Lung (tissue), 16 donors: ENCODE results near the gene SLC32A1. TPM values are rescaled to one million over a fixed set of nuclear protein-coding genes. Genes with fewer than 3 reads are reported as not detected.

ENCODE experiments used
- ATAC-seq: fragments of 200-7000 bp; cut with Tn5 transposase; one replicate; pipeline ENCODE4 v1.9.1; 2020; ENCODE audit warnings: moderate number of reproducible peaks; ENCODE audit not compliant: insufficient read depth, low FRiP score
- DNase-seq, 3 donors: peaks; one replicate each; pipeline ENCODE4 v3.0.0-alpha.2; 2013 to 2017
- H3K27ac ChIP-seq, 2 donors: one replicate each; pipeline ENCODE4 v1.5.1; 2013; ENCODE audit warnings: mild to moderate bottlenecking in 2 of 2, moderate library complexity in 2 of 2, control low read depth in 1 of 2, inconsistent platforms in 1 of 2, low read depth in 1 of 2, low read length in 1 of 2
- H3K27me3 ChIP-seq, 3 donors: one replicate each; pipeline ENCODE4 v1.5.1; 2013; ENCODE audit warnings: low read length in 2 of 3; ENCODE audit not compliant: control insufficient read depth in 3 of 3, insufficient read depth in 3 of 3
- H3K36me3 ChIP-seq, 4 donors: one replicate each; pipeline ENCODE4 v1.5.1; 2013; ENCODE audit warnings: low read length in 4 of 4, mild to moderate bottlenecking in 1 of 4, moderate library complexity in 1 of 4; ENCODE audit not compliant: control insufficient read depth in 4 of 4, insufficient read depth in 4 of 4
- H3K4me1 ChIP-seq, 5 donors: one replicate each; pipeline ENCODE4 v1.5.1; 2013; ENCODE audit warnings: low read length in 5 of 5, mild to moderate bottlenecking in 2 of 5, moderate library complexity in 1 of 5; ENCODE audit not compliant: control insufficient read depth in 5 of 5, insufficient read depth in 5 of 5
- H3K4me3 ChIP-seq: one replicate; pipeline ENCODE4 v1.5.1; 2013; ENCODE audit warnings: mild to moderate bottlenecking, control low read depth, moderate library complexity
- H3K9ac ChIP-seq, 2 donors: one replicate each; pipeline ENCODE4 v1.5.1; 2013; ENCODE audit warnings: low read length in 2 of 2, control low read depth in 1 of 2; ENCODE audit not compliant: insufficient read depth in 1 of 2
- H3K9me3 ChIP-seq, 4 donors: one replicate each; pipeline ENCODE4 v1.5.1; 2013; ENCODE audit warnings: low read length in 3 of 4, mild to moderate bottlenecking in 1 of 4, moderate library complexity in 1 of 4; ENCODE audit not compliant: control insufficient read depth in 4 of 4, insufficient read depth in 3 of 4
- WGBS, 2 donors: extraction: QIAGEN DNeasy Blood & Tissue Kit; methylation state at CpG; one replicate each; pipeline ENCODE4 v1.1.7; 2013; 5-methylcytosine and 5-hydroxymethylcytosine counted together
- long read RNA-seq, 5 donors: transcript quantifications; one replicate each; lab custom pipeline, GENCODE V29; 2026
- polyA plus RNA-seq, 2 donors: library from polyadenylated mRNA; stranded (reverse); fragments of 200-250 nt; gene quantifications; one replicate each; pipeline ENCODE4 v1.2.1, GENCODE V29; 2013
- total RNA-seq, 2 donors: library from RNA; depleted of rRNA in 1 of 2; stranded (reverse); fragments of >200 nt in 1 of 2; gene quantifications; one replicate each; pipeline ENCODE4 v1.2.1, GENCODE V29; 2014 to 2021
- TF ChIP-seq, protein P1 (sequence below): IDR thresholded peaks from 2 replicates; pipeline ENCODE4 v1.5.1; 2012; ENCODE audit warnings: mild to moderate bottlenecking; ENCODE audit errors: control extremely low read depth, extremely low read depth
- donor health status: control.
- donor health status: control.
- donor health status: Bipolar disorder and iron deficiency.
- donor health status: healthy.
- donor health status: DM: yes; HTN: yes; CAD: no.

Gene SLC32A1, protein sequence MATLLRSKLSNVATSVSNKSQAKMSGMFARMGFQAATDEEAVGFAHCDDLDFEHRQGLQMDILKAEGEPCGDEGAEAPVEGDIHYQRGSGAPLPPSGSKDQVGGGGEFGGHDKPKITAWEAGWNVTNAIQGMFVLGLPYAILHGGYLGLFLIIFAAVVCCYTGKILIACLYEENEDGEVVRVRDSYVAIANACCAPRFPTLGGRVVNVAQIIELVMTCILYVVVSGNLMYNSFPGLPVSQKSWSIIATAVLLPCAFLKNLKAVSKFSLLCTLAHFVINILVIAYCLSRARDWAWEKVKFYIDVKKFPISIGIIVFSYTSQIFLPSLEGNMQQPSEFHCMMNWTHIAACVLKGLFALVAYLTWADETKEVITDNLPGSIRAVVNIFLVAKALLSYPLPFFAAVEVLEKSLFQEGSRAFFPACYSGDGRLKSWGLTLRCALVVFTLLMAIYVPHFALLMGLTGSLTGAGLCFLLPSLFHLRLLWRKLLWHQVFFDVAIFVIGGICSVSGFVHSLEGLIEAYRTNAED
- total RNA-seq (not detected), polyA plus RNA-seq (not detected)
- long read RNA-seq, donor 1, result 0 reads
- long read RNA-seq, donor 2, result 0 reads
- long read RNA-seq, donor 3, result 0 reads
- long read RNA-seq, donor 4, result 0 reads
- long read RNA-seq, donor 5, result 0 reads

GRCh38 chr20:38723848-38724625 is at the start of gene SLC32A1:
TSS of gene SLC32A1 (plus strand) at chr20:38724486. CDS start at chr20:38724725, 239 bp downstream.
- Histone ChIP-seq H3K36me3 (no peaks in the 10 kb centered on the region), H3K27me3 (peaks cover 35 to 98% (median 78%) of the 10 kb centered on the region in 3 donors), H3K9me3 (peaks cover 0 to 11% (median 0%) of the 10 kb centered on the region in 4 donors), H3K4me1 (peaks cover 0 to 16% (median 0%) of the 10 kb centered on the region in 5 donors), H3K4me3 (no peak within 1 kb of the TSS), H3K27ac (no peak within 1 kb of the TSS), H3K9ac (no peak within 1 kb of the TSS)
- ATAC-seq (no peak), DNase-seq (no peak)
- TF ChIP-seq, protein P1, sequence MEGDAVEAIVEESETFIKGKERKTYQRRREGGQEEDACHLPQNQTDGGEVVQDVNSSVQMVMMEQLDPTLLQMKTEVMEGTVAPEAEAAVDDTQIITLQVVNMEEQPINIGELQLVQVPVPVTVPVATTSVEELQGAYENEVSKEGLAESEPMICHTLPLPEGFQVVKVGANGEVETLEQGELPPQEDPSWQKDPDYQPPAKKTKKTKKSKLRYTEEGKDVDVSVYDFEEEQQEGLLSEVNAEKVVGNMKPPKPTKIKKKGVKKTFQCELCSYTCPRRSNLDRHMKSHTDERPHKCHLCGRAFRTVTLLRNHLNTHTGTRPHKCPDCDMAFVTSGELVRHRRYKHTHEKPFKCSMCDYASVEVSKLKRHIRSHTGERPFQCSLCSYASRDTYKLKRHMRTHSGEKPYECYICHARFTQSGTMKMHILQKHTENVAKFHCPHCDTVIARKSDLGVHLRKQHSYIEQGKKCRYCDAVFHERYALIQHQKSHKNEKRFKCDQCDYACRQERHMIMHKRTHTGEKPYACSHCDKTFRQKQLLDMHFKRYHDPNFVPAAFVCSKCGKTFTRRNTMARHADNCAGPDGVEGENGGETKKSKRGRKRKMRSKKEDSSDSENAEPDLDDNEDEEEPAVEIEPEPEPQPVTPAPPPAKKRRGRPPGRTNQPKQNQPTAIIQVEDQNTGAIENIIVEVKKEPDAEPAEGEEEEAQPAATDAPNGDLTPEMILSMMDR, result no peak
- WGBS, 2 donors, result 2 to 3% methylated on average over 64 to 76 of the region's 76 CpGs

DNA sequence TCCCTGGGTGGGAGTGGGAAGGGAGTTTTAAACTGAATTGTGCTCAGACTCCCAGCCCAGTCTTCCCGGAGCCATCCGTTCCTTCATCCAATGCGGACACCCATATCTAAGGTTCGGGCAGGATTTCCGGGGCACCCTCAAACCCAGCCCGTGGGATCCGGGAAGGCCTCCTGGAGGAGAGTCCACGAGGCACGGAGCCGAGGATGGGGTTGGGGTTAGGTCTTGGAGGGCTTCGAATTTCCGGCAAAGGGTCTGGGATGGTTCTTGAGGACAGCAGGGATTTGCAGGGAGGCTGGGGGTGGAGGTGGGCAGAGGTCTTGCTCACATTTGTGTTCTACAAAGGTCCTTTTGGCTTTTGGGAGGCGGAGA is 49.5 kb upstream of the SLC32A1 start:
- Histone ChIP-seq H3K4me1 (peaks cover 0 to 11% (median 0%) of the 10 kb centered on the region in 5 donors), H3K4me3 (no peak overlapping the region), H3K36me3 (no peaks in the 10 kb centered on the region), H3K27ac (no peak overlapping the region), H3K9me3 (no peaks in the 10 kb centered on the region), H3K27me3 (peaks cover 0 to 33% (median 18%) of the 10 kb centered on the region in 3 donors), H3K9ac (no peak overlapping the region)
- ATAC-seq (no peak), DNase-seq (no peak)
- TF ChIP-seq, protein P1, result no peak
- 27 to 32% methylated on average over 13 of the region's 13 CpGs for WGBS, 2 donors

DNA sequence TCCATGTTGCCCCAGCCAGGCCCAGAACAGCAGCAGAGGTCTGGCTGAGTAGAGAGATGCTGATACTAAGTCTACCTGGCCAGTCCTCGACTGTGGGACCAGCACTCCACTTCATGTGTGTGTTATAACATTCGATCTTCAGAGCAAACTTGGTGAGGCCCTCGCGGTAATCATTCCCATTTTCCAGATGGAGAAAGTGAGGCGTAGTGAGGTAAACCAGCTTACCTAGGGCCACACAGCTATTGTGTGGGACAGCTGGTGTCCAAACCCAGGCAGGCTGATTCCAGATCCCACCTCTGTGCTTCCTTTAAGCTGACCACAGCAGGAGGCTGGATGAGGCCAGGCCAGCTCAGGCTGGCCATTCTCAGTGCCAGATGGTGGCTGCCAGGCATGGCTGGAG is 47.7 kb upstream of the SLC32A1 start:
- WGBS, 2 donors, result 85 to 90% methylated on average over 5 of the region's 5 CpGs
- no peak overlapping the region for H3K4me3 ChIP-seq
- H3K4me1 ChIP-seq, result peaks cover 0 to 11% (median 0%) of the 10 kb centered on the region in 5 donors
- H3K9ac ChIP-seq, result no peak overlapping the region
- ATAC-seq, result no peak
- TF ChIP-seq, protein P1, result no peak
- DNase-seq, result no peak
- no peaks in the 10 kb centered on the region for H3K9me3 ChIP-seq
- H3K36me3 ChIP-seq, result no peaks in the 10 kb centered on the region
- peaks cover 0 to 24% (median 15%) of the 10 kb centered on the region in 3 donors for H3K27me3 ChIP-seq
- H3K27ac ChIP-seq, result no peak overlapping the region
